Fibroblast of lung (primary cell): Measurements from ENCODE around the gene FAM219B.

Source experiments
- CTCF ChIP-seq, 2 donors: IDR thresholded peaks in 1 of 2; conservative IDR thresholded peaks in 1 of 2; 1 replicate in 1 of 2; 2 replicates in 1 of 2; pipeline ENCODE4 v1.5.1; 2011 to 2012; ENCODE audit warnings: low read length in 2 of 2, control low read depth in 1 of 2, inconsistent platforms in 1 of 2, low read depth in 1 of 2, mild to moderate bottlenecking in 1 of 2
- EZH2 ChIP-seq: IDR thresholded peaks from 2 replicates; pipeline ENCODE4 v1.5.1; 2012; ENCODE audit warnings: low read length, control low read depth, mild to moderate bottlenecking; ENCODE audit errors: missing control alignments

- TF ChIP-seq CTCF (conservative IDR thresholded peaks at IDR 0.05 in 1 of 2, IDR thresholded peaks at IDR 0.05 in 1 of 2; ENCODE audit: low read depth in 1 of 2, low read length in 2 of 2) (no peak), EZH2 (no peak)
Measured at GRCh38 chr15:74869372-74869725, 37.3 kb downstream of the FAM219B start.
